Activated T-cell treated with anti-CD3 and anti-CD28 coated beads, Interleukin-2, amount 50 U/mL, for 72 hours (primary cell): ENCODE data around the gene ACYP2. TPM values are rescaled to one million over a fixed set of nuclear protein-coding genes. Genes with fewer than 3 reads are reported as not detected.
"Not testable (repeated sequence)": the region's sequence is repeated elsewhere in the genome, so short reads cannot be mapped to it uniquely, and the experiment has no call there.

Experiments
- ATAC-seq, 2 donors: fragments of 150-1000 bp; cut with Tn5 transposase; replicated peaks in 1 of 2; 2 replicates each; pipeline ENCODE4 v1.10.0; 2021; ENCODE audit warnings: moderate library complexity in 2 of 2, mild to moderate bottlenecking in 1 of 2
- DNase-seq, 2 donors: peaks; one replicate each; pipeline ENCODE4 v3.0.0; 2021 to 2022; ENCODE audit warnings: mixed read lengths in 1 of 2
- H3K27ac Mint-ChIP-seq: one replicate; pipeline ENCODE4 v1.8.0; 2022; ENCODE audit warnings: mild to moderate bottlenecking, moderate library complexity, mixed read lengths
- H3K27me3 Mint-ChIP-seq: one replicate; pipeline ENCODE4 v1.8.0; 2022; ENCODE audit warnings: low read depth, mixed read lengths
- H3K36me3 Mint-ChIP-seq, 2 donors: one replicate each; pipeline ENCODE4 v1.8.0; 2022; ENCODE audit warnings: mixed read lengths in 2 of 2, mild to moderate bottlenecking in 1 of 2; ENCODE audit not compliant: insufficient read depth in 2 of 2
- H3K4me1 Mint-ChIP-seq: one replicate; pipeline ENCODE4 v1.8.0; 2022; ENCODE audit warnings: low read depth, mixed read lengths
- H3K4me3 Mint-ChIP-seq, 2 donors: one replicate each; pipeline ENCODE4 v1.8.0; 2022; ENCODE audit warnings: mild to moderate bottlenecking in 2 of 2, mixed read lengths in 2 of 2, moderate library complexity in 2 of 2
- H3K9me3 Mint-ChIP-seq, 2 donors: one replicate each; pipeline ENCODE4 v1.8.0; 2022; ENCODE audit warnings: mixed read lengths in 2 of 2
- total RNA-seq, 2 donors: library from RNA; stranded (reverse); gene quantifications; one replicate each; pipeline ENCODE4 v1.2.3, GENCODE V29; 2022

Gene ACYP2
- total RNA-seq, 2 donors from 2014 or later, result 9.6 to 10.8 TPM

DNA sequence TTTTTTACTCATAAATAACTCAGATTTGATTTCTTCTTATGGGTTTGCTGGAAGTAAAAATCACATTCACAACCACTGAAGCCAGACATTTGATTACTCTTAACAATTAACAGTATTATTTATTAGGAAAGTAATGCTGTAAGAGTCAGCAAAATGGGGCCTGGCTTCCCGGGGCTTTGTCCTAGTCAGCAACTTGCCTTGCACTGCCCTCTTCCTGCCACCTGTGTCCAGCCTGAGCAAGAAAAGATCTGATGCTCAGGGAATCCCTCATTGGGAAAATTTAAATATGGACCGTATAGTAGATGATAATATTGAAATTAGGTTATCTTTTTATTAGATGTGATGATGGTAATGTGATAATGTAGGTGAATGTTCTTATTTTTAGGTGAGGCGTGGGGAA, 30.8 kb upstream of the ACYP2 start:
- Mint-ChIP-seq H3K27ac (no peak overlapping the region), H3K4me1 (peaks cover 10% of the 10 kb centered on the region), H3K9me3 (no peaks in the 10 kb centered on the region), H3K27me3 (no peaks in the 10 kb centered on the region), H3K36me3 (no peaks in the 10 kb centered on the region), H3K4me3 (no peak overlapping the region)
- DNase-seq, result no peak
- no peak for ATAC-seq

DNA sequence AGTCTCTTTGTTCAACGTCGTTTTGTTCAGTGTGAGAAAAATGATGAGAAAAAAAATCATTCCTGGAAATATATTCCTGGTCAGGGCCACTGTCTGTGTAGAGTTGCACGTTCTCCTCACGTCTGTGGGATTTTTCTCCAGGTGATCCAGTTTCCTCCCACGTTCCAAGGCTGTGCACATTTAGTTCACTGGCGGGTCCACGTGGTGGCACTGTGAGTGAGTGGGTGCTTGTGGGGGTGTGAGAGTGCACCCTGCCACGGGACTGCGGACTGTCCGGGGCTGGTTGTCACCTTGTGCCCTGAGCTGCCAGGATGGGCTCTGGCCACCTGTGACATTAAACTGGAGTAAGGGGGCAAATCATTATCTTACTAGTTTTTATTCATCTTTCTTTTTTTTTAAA, 30.3 kb upstream of the ACYP2 start:
- Mint-ChIP-seq H3K4me3 (no peak overlapping the region), H3K27me3 (no peaks in the 10 kb centered on the region), H3K9me3 (no peaks in the 10 kb centered on the region), H3K4me1 (peaks cover 10% of the 10 kb centered on the region), H3K27ac (no peak overlapping the region), H3K36me3 (no peaks in the 10 kb centered on the region)
- ATAC-seq (no peak), DNase-seq (no peak)

DNA sequence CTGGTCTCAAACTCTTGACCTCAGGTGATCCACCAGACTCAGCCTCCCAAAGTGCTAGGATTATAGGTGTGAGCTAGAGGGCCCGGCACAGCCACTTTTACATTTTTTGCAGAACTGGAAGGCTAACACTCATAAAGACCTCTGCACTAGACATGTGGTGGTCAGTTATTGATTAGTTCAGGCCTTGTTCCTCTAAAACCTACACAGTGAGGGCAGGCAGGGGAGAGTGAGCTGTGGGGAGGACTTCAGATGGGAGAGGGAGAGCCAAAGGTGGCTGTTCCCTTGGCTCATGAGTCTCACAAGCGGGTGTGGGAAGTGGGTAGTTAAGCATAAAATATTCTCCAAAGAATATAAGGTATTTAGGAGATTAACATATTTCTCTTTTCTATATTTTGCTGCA, 29.3 kb upstream of the ACYP2 start:
- no peak overlapping the region for H3K27ac Mint-ChIP-seq
- ATAC-seq, result no peak
- no peak overlapping the region for H3K4me3 Mint-ChIP-seq

DNA sequence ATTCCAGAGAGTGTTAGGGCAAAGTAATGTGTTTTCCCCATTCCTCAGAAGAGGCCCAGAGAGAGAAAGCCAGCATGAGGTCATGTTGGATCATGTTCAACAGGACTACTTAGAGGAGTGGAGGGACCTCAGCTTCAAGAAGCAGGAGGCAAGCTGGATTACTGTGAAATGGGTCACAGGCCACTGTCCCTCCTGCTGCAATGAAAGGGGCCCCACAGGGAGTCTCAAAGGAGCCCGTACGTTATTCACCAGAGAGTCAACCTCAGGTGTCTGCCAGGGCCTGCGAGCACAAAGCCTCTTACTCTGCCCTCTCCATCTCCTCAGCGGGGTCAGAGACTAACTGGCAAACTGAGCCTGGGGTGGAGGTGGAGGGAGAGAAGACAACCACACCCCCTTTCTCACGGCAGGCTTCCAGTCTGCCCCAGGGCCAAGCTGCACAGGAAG, 27.2 kb upstream of the ACYP2 start:
- DNase-seq, result no peak
- H3K9me3 Mint-ChIP-seq, result no peaks in the 10 kb centered on the region
- H3K27ac Mint-ChIP-seq, result no peak overlapping the region
- H3K27me3 Mint-ChIP-seq, result no peaks in the 10 kb centered on the region
- no peak overlapping the region for H3K4me3 Mint-ChIP-seq
- H3K36me3 Mint-ChIP-seq, result no peaks in the 10 kb centered on the region
- no peak for ATAC-seq
- H3K4me1 Mint-ChIP-seq, result peaks cover 13% of the 10 kb centered on the region

More for the DNA sequence above, 29.3 kb upstream of the ACYP2 start:
- Mint-ChIP-seq H3K27me3 (no peaks in the 10 kb centered on the region), H3K9me3 (no peaks in the 10 kb centered on the region), H3K36me3 (no peaks in the 10 kb centered on the region), H3K4me1 (peaks cover 10% of the 10 kb centered on the region)
- DNase-seq, result no peak

DNA sequence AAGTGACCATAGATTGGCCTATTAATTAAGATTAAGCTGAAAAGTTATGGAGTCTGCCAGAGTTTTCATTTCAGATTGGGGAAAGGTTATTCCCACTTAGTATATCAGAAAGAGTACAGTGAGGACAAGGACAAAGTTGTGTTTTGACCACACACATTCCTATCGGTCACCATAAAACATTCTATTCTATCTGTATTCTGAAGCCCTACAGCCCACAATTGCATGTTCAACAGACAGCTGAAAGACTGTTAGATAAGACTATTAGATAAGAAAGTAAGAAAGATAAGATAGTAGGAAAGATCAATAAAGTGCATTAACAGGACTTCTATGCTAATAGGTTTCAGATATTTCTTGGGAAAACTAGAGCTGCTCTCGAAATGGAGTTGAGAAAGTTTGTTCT, 26.7 kb upstream of the ACYP2 start:
- no peak for ATAC-seq
- Mint-ChIP-seq H3K4me1 (peaks cover 18% of the 10 kb centered on the region), H3K9me3 (no peaks in the 10 kb centered on the region), H3K27ac (no peak overlapping the region), H3K4me3 (no peak overlapping the region), H3K27me3 (no peaks in the 10 kb centered on the region), H3K36me3 (no peaks in the 10 kb centered on the region)
- no peak for DNase-seq

DNA sequence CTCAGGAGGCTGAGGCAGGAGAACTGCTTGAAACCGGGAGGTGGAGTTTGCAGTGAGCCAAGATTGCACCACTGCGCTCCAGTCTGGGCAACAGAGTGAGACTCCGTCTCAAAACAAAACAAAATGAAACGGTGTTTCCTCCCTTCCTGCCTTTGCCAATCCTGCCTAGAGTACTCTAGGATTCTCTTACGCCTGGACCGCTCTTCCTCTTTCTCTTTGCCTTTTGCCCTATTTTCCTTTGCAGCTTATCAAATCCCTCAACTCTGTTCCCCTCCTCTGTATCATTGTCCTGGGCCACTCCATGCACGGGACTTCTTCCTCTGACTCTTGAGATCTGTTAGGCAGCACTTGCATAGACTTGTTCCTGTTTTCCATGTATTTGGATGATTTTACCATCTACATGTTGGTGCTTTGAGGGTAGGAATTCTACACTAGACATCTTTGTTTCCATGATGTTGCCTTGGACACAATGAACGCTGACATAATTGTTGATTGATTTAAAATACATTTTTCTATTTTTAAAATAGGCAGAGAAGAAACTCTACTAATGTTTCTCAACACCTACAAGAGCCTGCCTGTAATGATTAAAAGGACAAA, 24.8 kb upstream of the ACYP2 start:
- Mint-ChIP-seq H3K27ac (no peak overlapping the region), H3K4me3 (no peak overlapping the region), H3K36me3 (no peaks in the 10 kb centered on the region), H3K27me3 (no peaks in the 10 kb centered on the region), H3K4me1 (peaks cover 18% of the 10 kb centered on the region), H3K9me3 (no peaks in the 10 kb centered on the region)
- no peak for DNase-seq
- ATAC-seq, result no peak

DNA sequence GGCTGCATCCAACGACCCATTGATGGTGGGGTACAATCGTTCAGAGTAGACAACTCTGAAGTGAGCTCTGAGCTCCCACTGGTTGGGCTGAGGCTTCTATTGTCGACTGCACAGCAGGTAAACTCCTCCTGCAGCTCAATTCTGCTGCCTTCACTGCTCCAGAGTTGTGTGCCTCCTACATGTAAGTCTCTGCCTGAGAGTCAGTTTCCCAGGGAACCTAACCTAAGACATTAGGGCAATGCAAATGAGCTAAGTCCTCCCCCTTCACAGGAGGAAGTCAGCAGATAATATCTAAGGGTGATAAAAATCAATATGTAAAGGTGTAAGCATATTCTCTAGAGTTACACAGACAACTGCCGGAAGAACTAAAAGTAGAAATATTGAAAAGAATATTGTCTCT, 22.5 kb upstream of the ACYP2 start:
- Mint-ChIP-seq H3K4me3 (no peak overlapping the region), H3K4me1 (peaks cover 18% of the 10 kb centered on the region), H3K27ac (no peak overlapping the region), H3K9me3 (no peaks in the 10 kb centered on the region), H3K36me3 (peaks cover 2 to 3% of the 10 kb centered on the region in 2 donors), H3K27me3 (no peaks in the 10 kb centered on the region)
- peak in 1 of 2 donors; percentile 19 for ATAC-seq
- no peak for DNase-seq

DNA sequence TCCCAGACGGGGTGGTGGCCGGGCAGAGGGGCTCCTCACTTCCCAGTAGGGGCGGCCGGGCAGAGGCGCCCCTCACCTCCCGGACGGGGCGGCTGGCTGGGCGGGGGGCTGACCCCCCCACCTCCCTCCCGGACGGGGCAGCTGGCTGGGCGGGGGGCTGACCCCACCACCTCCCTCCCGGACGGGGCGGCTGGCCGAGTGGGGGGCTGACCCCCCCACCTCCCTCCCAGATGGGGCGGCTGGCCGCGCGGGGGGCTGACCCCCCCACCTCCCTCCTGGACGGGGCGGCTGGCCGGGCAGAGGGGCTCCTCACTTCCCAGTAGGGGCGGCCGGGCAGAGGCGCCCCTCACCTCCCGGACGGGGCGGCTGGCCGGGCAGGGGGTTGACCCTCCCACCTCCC, 20.0 kb upstream of the ACYP2 start:
- DNase-seq, ATAC-seq, H3K27me3 Mint-ChIP-seq, H3K27ac Mint-ChIP-seq, H3K4me3 Mint-ChIP-seq, H3K36me3 Mint-ChIP-seq, H3K9me3 Mint-ChIP-seq: not testable (repeated sequence)
- H3K4me1 Mint-ChIP-seq, result peaks cover 22% of the 10 kb centered on the region

DNA sequence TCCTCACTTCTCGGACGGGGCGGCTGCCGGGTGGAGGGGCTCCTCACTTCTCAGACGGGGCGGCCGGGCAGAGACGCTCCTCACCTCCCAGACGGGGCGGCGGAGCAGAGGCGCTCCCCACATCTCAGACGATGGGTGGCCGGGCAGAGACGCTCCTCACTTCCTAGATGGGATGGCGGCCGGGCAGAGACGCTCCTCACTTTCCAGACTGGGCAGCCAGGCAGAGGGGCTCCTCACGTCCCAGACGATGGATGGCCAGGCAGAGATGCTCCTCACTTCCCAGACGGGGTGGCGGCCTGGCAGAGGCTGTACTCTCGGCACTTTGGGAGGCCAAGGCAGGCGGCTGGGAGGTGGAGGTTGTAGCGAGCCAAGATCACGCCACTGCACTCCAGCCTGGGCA, 19.3 kb upstream of the ACYP2 start:
- not testable (repeated sequence) for H3K9me3 Mint-ChIP-seq, H3K27me3 Mint-ChIP-seq, ATAC-seq, DNase-seq, H3K4me3 Mint-ChIP-seq, H3K36me3 Mint-ChIP-seq, H3K27ac Mint-ChIP-seq
- H3K4me1 Mint-ChIP-seq, result peaks cover 22% of the 10 kb centered on the region

DNA sequence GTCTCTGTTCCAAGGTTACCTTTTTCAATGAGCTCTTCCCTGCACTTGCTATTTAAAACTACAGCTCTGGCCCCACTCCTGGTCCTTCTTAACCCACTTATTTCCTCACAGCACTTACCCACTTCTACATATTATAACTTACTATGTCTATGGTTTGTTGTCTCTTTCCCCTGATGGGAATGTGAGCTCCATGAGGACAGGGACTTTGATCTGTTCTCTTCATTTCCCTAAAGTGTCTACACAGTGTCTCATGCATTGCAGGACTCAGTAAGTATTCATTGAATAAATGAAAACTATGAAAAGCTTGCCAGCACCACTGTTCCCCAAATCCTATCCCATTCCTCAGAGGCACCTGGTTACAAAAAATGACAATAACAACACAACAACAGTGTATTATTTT, 18.3 kb upstream of the ACYP2 start:
- no peak overlapping the region for H3K4me3 Mint-ChIP-seq
- H3K4me1 Mint-ChIP-seq, result peaks cover 20% of the 10 kb centered on the region
- DNase-seq (no peak), ATAC-seq (no peak)
- no peaks in the 10 kb centered on the region for H3K27me3 Mint-ChIP-seq
- peaks cover 2 to 3% of the 10 kb centered on the region in 2 donors for H3K36me3 Mint-ChIP-seq
- H3K27ac Mint-ChIP-seq, result no peak overlapping the region
- no peaks in the 10 kb centered on the region for H3K9me3 Mint-ChIP-seq

DNA sequence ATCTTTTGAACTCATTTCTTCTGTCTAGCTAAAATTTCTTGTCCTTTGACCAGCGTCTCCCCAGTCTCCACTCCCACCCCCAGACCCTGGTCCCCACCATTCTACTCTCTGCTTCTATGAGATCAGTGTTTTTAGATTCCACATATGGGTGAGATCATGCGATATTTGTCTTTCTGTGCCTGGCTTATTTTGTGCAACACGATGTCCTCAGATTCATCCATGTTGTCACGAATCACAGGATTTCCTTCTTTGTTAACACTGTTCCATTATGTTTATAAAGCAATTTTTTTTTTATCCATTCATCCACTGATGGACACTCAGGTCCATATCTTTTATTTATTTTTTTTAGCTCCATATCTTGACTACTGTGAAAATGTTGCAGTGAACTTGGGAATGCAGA, 16.0 kb upstream of the ACYP2 start:
- Mint-ChIP-seq H3K9me3 (no peaks in the 10 kb centered on the region), H3K36me3 (peaks cover 2 to 3% of the 10 kb centered on the region in 2 donors), H3K27ac (no peak overlapping the region), H3K27me3 (no peaks in the 10 kb centered on the region), H3K4me3 (no peak overlapping the region), H3K4me1 (peaks cover 10% of the 10 kb centered on the region)
- DNase-seq, result no peak
- ATAC-seq, result no peak

DNA sequence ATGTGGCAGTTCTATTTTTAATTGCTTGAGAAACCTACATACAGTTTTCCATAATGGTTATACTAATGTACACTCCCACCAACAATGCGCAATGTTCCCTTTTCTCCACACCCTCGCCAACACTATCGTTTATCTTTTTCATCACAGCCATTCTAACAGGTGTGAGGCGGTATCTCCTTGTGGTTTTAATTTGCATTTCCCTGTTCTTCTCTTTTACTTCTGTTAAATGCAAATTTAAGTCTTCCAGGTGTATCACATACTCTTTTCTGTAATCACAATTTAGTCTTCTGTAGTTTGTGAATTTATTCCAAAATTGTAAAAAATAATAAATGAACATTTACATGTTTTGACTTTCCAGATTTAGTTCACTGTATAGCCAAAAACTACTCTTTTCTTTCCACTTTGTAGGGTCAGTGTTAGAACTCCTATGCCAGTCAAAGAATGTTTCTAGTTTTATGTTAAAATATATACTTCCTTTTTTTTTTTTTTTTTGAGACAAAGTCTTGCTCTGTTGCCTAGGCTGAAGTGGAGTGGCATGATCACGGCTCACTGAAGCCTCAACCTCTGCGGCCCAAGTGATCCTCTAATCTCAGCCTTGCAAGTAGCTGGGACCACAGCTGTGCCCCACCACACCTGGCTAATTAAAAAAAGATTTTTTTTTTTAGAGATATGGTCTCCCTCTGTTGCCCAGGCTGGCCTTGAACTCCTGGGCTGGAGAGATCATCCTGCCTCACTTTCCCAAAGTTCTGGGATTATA, 15.4 kb upstream of the ACYP2 start:
- Mint-ChIP-seq H3K27me3 (no peaks in the 10 kb centered on the region), H3K36me3 (peaks cover 2 to 3% of the 10 kb centered on the region in 2 donors), H3K27ac (no peak overlapping the region), H3K9me3 (no peaks in the 10 kb centered on the region), H3K4me1 (peaks cover 10% of the 10 kb centered on the region), H3K4me3 (no peak overlapping the region)
- DNase-seq (no peak), ATAC-seq (no peak)

DNA sequence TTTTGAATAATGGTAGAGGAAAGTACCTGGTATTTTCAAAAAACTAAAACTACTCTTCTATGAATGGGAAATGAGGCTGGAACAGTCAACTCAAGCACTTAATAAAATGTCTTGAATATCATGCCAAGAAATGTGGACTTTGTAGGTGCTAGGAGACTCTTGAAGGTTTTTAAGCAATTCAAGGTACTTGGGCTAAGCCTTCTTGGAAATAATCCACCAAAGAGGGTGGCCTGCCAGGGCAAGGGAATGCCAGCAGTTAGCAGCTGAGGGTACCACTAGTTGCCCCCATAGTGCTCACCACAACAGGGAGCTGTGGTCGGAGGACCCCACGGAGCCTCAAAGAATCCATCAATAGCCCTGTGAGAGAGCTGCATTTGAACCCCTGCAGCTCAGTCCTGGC, 14.6 kb upstream of the ACYP2 start:
- DNase-seq, result no peak
- no peak for ATAC-seq
- no peaks in the 10 kb centered on the region for H3K27me3 Mint-ChIP-seq
- H3K9me3 Mint-ChIP-seq, result no peaks in the 10 kb centered on the region
- H3K27ac Mint-ChIP-seq, result no peak overlapping the region
- peaks cover 10% of the 10 kb centered on the region for H3K4me1 Mint-ChIP-seq
- H3K36me3 Mint-ChIP-seq, result peaks cover 2 to 3% of the 10 kb centered on the region in 2 donors
- no peak overlapping the region for H3K4me3 Mint-ChIP-seq
